Prostate gland (tissue), 2 donors: ENCODE data around the gene SPEF1. TPM values are rescaled to one million over a fixed set of nuclear protein-coding genes. Genes with fewer than 3 reads are reported as not detected.
A peak's percentile ranks its signal among the peaks of the same experiment; 100 is the strongest.
"Not testable (repeated sequence)": the region's sequence is repeated elsewhere in the genome, so short reads cannot be mapped to it uniquely, and the experiment has no call there.

Source experiments
- DNase-seq: peaks from one replicate; pipeline ENCODE4 v3.0.0-alpha.2; 2019; ENCODE audit warnings: low spot score
- H3K27ac ChIP-seq, 2 donors: fragments of 200-600 bp; sonication (generic); 2 replicates each; pipeline ENCODE4 v1.5.1; 2017 to 2019
- H3K27me3 ChIP-seq: fragments of 200-600 bp; sonication (generic); replicated peaks from 2 replicates; pipeline ENCODE4 v1.5.1; 2019; ENCODE audit not compliant: insufficient read depth
- H3K36me3 ChIP-seq, 2 donors: fragments of 200-600 bp; sonication (generic); 1 replicate in 1 of 2; 2 replicates in 1 of 2; pipeline versions ENCODE4 v1.5.1 to v1.8.1; 2017 to 2019
- H3K4me1 ChIP-seq: fragments of 200-600 bp; sonication (generic); replicated peaks from 2 replicates; pipeline ENCODE4 v1.5.1; 2019
- H3K4me3 ChIP-seq, 2 donors: fragments of 200-600 bp; sonication (generic); 2 replicates each; pipeline ENCODE4 v1.5.1; 2017 to 2019
- H3K9me3 ChIP-seq: fragments of 200-600 bp; sonication (generic); 2 replicates; pipeline ENCODE4 v1.5.1; 2017
- POLR2A ChIP-seq: fragments of 450-650 bp; IDR thresholded peaks from one replicate; pipeline ENCODE4 v1.6.1; 2016; ENCODE audit warnings: antibody characterized with exemption, mild to moderate bottlenecking
- POLR2AphosphoS5 ChIP-seq: sonication (generic); formaldehyde crosslinking; IDR thresholded peaks from one replicate; pipeline ENCODE4 v1.6.1; 2017; ENCODE audit warnings: antibody characterized with exemption
- WGBS: methylation state at CpG from one replicate; pipeline ENCODE4 v1.1.5; 2018; 5-methylcytosine and 5-hydroxymethylcytosine counted together
- intact Hi-C: fragments of 100-400 bp; cut with DNase I; formaldehyde crosslinking; loops from one replicate; pipeline ENCODE4 v1.14.2; 2022
- total RNA-seq, 2 donors: library from RNA; depleted of rRNA; stranded (reverse); fragments of >200 nt; gene quantifications; one replicate each; pipeline ENCODE4 v1.1.0, GENCODE V29; 2016
- TF ChIP-seq, protein P1 (sequence below), 4 experiments: fragments of 200-600 bp in 2 of 4; fragments of 450-650 bp in 2 of 4; sonication (generic) in 2 of 4; IDR thresholded peaks; 1 replicate in 3 of 4; 2 replicates in 1 of 4; pipeline ENCODE4 v1.5.1; 2016 to 2019; ENCODE audit warnings: antibody characterized with exemption in 4 of 4, mild to moderate bottlenecking in 2 of 4, moderate library complexity in 2 of 4

Gene SPEF1
- total RNA-seq, 2 donors from 2014 or later: 1.6 TPM; not detected in 1

DNA sequence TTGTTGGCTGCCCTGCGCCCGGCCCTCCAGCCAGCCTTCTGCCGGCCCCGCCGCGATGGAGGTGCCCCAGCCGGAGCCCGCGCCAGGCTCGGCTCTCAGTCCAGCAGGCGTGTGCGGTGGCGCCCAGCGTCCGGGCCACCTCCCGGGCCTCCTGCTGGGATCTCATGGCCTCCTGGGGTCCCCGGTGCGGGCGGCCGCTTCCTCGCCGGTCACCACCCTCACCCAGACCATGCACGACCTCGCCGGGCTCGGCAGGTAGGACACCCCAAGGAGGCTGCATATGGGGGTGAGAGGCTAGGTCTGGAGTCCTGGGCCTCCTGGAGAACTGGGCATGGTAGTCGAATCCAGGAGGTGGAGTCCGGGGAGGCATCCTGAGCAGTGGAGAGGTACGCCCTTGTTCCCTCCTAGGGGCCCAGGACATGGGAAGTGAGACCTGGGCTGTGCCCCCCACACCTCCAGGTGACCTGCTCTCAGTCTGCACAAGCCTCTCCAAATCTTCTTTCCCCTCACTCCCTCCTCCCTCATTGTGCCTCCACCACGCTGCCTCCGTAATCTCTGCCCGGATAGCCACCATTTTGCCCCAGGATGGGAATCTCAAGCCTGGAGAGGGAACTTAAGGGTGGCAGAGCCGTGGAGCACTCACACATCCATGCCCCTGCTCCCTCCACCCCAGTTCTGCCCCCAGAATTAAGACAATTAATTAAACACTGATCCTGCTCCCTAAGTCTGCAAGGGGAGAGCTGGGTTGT, 15.4 kb upstream of the SPEF1 start:
- H3K27ac ChIP-seq: peak overlapping the region; percentile 91 to 96
- intact Hi-C loops: no loop called here
- TF ChIP-seq, protein P1, sequence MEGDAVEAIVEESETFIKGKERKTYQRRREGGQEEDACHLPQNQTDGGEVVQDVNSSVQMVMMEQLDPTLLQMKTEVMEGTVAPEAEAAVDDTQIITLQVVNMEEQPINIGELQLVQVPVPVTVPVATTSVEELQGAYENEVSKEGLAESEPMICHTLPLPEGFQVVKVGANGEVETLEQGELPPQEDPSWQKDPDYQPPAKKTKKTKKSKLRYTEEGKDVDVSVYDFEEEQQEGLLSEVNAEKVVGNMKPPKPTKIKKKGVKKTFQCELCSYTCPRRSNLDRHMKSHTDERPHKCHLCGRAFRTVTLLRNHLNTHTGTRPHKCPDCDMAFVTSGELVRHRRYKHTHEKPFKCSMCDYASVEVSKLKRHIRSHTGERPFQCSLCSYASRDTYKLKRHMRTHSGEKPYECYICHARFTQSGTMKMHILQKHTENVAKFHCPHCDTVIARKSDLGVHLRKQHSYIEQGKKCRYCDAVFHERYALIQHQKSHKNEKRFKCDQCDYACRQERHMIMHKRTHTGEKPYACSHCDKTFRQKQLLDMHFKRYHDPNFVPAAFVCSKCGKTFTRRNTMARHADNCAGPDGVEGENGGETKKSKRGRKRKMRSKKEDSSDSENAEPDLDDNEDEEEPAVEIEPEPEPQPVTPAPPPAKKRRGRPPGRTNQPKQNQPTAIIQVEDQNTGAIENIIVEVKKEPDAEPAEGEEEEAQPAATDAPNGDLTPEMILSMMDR (IDR thresholded peaks at IDR 0.05): no peak
- TF ChIP-seq POLR2AphosphoS5 (no peak), POLR2A (no peak)
- no peaks in the 10 kb centered on the region for H3K4me1 ChIP-seq
- no peak for DNase-seq
- no peaks in the 10 kb centered on the region for H3K36me3 ChIP-seq
- 44% methylated on average over 10 of the region's 33 CpGs for WGBS
- H3K27me3 ChIP-seq: no peaks in the 10 kb centered on the region
- no peaks in the 10 kb centered on the region for H3K9me3 ChIP-seq
- H3K4me3 ChIP-seq: peak overlapping the region; percentile 57 to 66

DNA sequence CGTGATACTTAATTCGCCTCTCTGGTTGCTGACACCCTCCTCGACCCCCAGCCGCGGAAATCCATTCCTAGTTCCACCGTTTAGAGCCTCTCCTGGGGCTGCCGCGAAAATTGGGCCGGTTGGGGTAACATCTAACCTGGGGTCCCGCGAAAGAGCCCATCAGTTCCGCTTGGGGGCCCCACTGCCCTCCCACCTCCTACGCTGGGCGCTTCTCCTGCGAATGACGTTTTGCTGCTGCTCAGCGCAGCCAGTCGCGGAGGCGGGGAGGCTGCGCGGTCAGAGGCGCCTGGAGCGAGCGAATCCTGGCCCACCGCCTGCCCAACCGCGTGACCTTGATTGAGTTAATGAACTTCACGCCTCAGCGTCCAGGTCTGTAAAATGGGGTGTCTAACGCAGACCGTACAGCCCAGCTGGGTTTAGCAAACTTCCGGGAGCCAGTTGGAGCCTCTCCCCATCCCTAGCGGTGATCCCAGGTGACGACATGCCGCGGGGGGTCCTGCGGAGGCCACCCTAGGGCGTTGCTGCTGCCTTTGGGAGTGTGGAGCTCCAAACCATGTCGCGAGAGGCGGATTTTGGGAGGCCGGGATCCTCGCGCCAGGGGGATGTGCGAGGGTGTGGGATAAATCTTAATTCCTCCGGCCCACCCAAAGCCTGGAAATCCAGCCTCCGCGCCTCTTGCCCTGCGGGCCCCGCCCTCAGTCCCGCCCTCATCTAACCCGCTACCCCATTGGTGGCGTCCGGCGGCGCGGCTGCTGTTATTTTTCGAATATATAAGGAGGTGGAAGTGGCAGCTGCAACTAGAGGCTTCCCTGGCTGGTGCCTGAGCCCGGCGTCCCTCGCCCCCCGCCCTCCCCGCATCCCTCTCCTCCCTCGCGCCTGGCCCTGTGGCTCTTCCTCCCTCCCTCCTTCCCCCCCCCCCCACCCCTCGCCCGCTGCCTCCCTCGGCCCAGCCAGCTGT, 14.5 kb upstream of the SPEF1 start, which contains the start of gene CDC25B:
CDC25B (plus strand) TSS at position 800 of the 958 bp plus-strand sequence. CDS start 222 bp downstream, outside the sequence.
- Histone ChIP-seq H3K4me3 (peak within 1 kb of the TSS; percentile 57 to 66), H3K27ac (peak within 1 kb of the TSS; percentile 91 to 96), H3K36me3 (no peaks in the 10 kb centered on the region), H3K4me1 (no peaks in the 10 kb centered on the region), H3K9me3 (no peaks in the 10 kb centered on the region), H3K27me3 (no peaks in the 10 kb centered on the region)
- peak; percentile 26 for TF ChIP-seq POLR2A
- TF ChIP-seq, protein P1 (IDR thresholded peaks at IDR 0.05): peak; percentile 36 to 81 (median 54)
- peak; percentile 62 for TF ChIP-seq POLR2AphosphoS5
- intact Hi-C loops: no loop called here
- WGBS: under 1% methylated on average over 63 of the region's 69 CpGs
- peak; percentile 90 for DNase-seq

- intact Hi-C loops: no loop called here
- no peaks in the 10 kb centered on the region for H3K4me1 ChIP-seq
- no peaks in the 10 kb centered on the region for H3K9me3 ChIP-seq
- no peaks in the 10 kb centered on the region for H3K36me3 ChIP-seq
- peak overlapping the region; percentile 91 to 96 for H3K27ac ChIP-seq
- H3K27me3 ChIP-seq: no peaks in the 10 kb centered on the region
- no peak for DNase-seq
- peak overlapping the region; percentile 57 to 66 for H3K4me3 ChIP-seq
- WGBS: 80% methylated on average over 25 of the region's 25 CpGs
- TF ChIP-seq, protein P1 (IDR thresholded peaks at IDR 0.05): no peak
- no peak for TF ChIP-seq POLR2A
- no peak for TF ChIP-seq POLR2AphosphoS5
Observed at GRCh38 chr20:3794701-3795420, 13.6 kb upstream of the SPEF1 start.

GRCh38 chr20:3794168-3794567, 12.9 kb upstream of the SPEF1 start:
- H3K9me3 ChIP-seq, H3K4me1 ChIP-seq, H3K4me3 ChIP-seq, intact Hi-C loops, DNase-seq, H3K36me3 ChIP-seq, H3K27me3 ChIP-seq, H3K27ac ChIP-seq: not testable (repeated sequence)
- WGBS: 90% methylated on average over 3 of the region's 3 CpGs

- intact Hi-C loops, H3K27me3 ChIP-seq, H3K36me3 ChIP-seq, H3K4me3 ChIP-seq, H3K9me3 ChIP-seq, H3K27ac ChIP-seq, DNase-seq: not testable (repeated sequence)
- WGBS: 98% methylated on average over 4 of the region's 4 CpGs
- peaks cover 13% of the 10 kb centered on the region for H3K4me1 ChIP-seq
Observed at GRCh38 chr20:3789201-3789600, 8.0 kb upstream of the SPEF1 start.
